WTC11 (cell line): ENCODE data around the gene UMAD1. TPM values are rescaled to one million over a fixed set of nuclear protein-coding genes. Genes with fewer than 3 reads are reported as not detected.

Source experiments
- ATAC-seq: fragments of 200-7000 bp; cut with Tn5 transposase; 2 replicates; pipeline ENCODE4 v1.10.0; 2021; ENCODE audit warnings: mild to moderate bottlenecking, moderate library complexity
- CTCF ChIA-PET: fragments of 300-600 bp; sonication (Branson Sonifier 250); formaldehyde crosslinking; loops from one replicate; lab custom pipeline; 2021; ENCODE audit warnings: antibody characterized with exemption; lab: Charles Lee
- POLR2A ChIA-PET: fragments of 350-600 bp; sonication (Branson Sonifier 250); formaldehyde crosslinking; loops from one replicate; lab custom pipeline; 2021; ENCODE audit warnings: antibody characterized with exemption; lab: Charles Lee
- DNase-seq: peaks from one replicate; pipeline ENCODE4 v3.0.0; 2021; ENCODE audit warnings: low spot score
- H3K27ac Mint-ChIP-seq: 2 replicates; pipeline ENCODE4 v1.8.0; 2021; ENCODE audit warnings: mixed read lengths
- H3K27me3 Mint-ChIP-seq: 2 replicates; pipeline ENCODE4 v1.8.0; 2021; ENCODE audit warnings: low read depth, mild to moderate bottlenecking, moderate library complexity, mixed read lengths
- H3K36me3 Mint-ChIP-seq: 2 replicates; pipeline ENCODE4 v1.8.0; 2021; ENCODE audit warnings: mixed read lengths
- H3K4me1 Mint-ChIP-seq: 2 replicates; pipeline ENCODE4 v1.8.0; 2022; ENCODE audit warnings: mixed read lengths
- H3K4me3 Mint-ChIP-seq: 2 replicates; pipeline ENCODE4 v1.8.0; 2021; ENCODE audit warnings: mild to moderate bottlenecking, moderate library complexity, mixed read lengths
- H3K9me3 Mint-ChIP-seq: 2 replicates; pipeline ENCODE4 v1.8.0; 2021; ENCODE audit warnings: mixed read lengths
- ATF1 ChIP-seq: sonication (generic); formaldehyde crosslinking; IDR thresholded peaks from 2 replicates; pipeline ENCODE4 v1.8.1; 2023; ENCODE audit warnings: mild to moderate bottlenecking, moderate library complexity, missing genetic modification reagents
- CREM ChIP-seq: sonication (generic); formaldehyde crosslinking; IDR thresholded peaks from 2 replicates; pipeline ENCODE4 v1.8.1; 2022; ENCODE audit warnings: mild to moderate bottlenecking, missing genetic modification reagents, moderate library complexity
- ELF4 ChIP-seq: sonication (generic); formaldehyde crosslinking; IDR thresholded peaks from 2 replicates; pipeline ENCODE4 v1.8.1; 2022; ENCODE audit warnings: low read depth, mild to moderate bottlenecking, moderate library complexity, missing genetic modification reagents
- ETV6 ChIP-seq: sonication (generic); formaldehyde crosslinking; IDR thresholded peaks from 2 replicates; pipeline ENCODE4 v1.8.1; 2022; ENCODE audit warnings: mild to moderate bottlenecking, missing genetic modification reagents
- GABPB1 ChIP-seq: sonication (generic); formaldehyde crosslinking; IDR thresholded peaks from 2 replicates; pipeline ENCODE4 v1.8.1; 2023; ENCODE audit warnings: mild to moderate bottlenecking, missing genetic modification reagents
- GTF2I ChIP-seq: fragments of 250-450 bp; sonication (Bioruptor Pico); conservative IDR thresholded peaks from 2 replicates; pipeline ENCODE4 v1.4.0; 2021; ENCODE audit warnings: mild to moderate bottlenecking
- JAZF1 ChIP-seq: fragments of 250-450 bp; sonication (Bioruptor Pico); IDR thresholded peaks from 2 replicates; pipeline ENCODE4 v1.9.0; 2021; ENCODE audit warnings: moderate library complexity, mild to moderate bottlenecking, inconsistent platforms
- NFATC4 ChIP-seq: fragments of 250-450 bp; sonication (Bioruptor Pico); IDR thresholded peaks from 2 replicates; pipeline ENCODE4 v1.9.0; 2021; ENCODE audit warnings: mild to moderate bottlenecking
- NR3C1 ChIP-seq: sonication (generic); formaldehyde crosslinking; conservative IDR thresholded peaks from 2 replicates; pipeline ENCODE4 v1.8.1; 2023; ENCODE audit warnings: low read depth, mild to moderate bottlenecking, missing genetic modification reagents
- RELA ChIP-seq: sonication (generic); formaldehyde crosslinking; IDR thresholded peaks from 2 replicates; pipeline ENCODE4 v1.8.1; 2022; ENCODE audit warnings: missing genetic modification reagents, mild to moderate bottlenecking, borderline replicate concordance
- SMAD3 ChIP-seq: sonication (generic); formaldehyde crosslinking; IDR thresholded peaks from 2 replicates; pipeline ENCODE4 v1.8.0; 2022; ENCODE audit warnings: missing genetic modification reagents, mild to moderate bottlenecking, borderline replicate concordance
- SOX15 ChIP-seq: fragments of 250-450 bp; sonication (Bioruptor Pico); IDR thresholded peaks from 2 replicates; pipeline ENCODE4 v1.9.0; 2021; ENCODE audit warnings: mild to moderate bottlenecking
- TP53 ChIP-seq: sonication (generic); formaldehyde crosslinking; IDR thresholded peaks from 2 replicates; pipeline ENCODE4 v1.8.1; 2023; ENCODE audit warnings: mild to moderate bottlenecking, missing genetic modification reagents
- ZNF219 ChIP-seq: sonication (generic); formaldehyde crosslinking; IDR thresholded peaks from 2 replicates; pipeline ENCODE4 v1.8.0; 2023; ENCODE audit warnings: missing genetic modification reagents, mild to moderate bottlenecking, borderline replicate concordance
- ZNF317 ChIP-seq: sonication (generic); formaldehyde crosslinking; IDR thresholded peaks from 2 replicates; pipeline ENCODE4 v1.8.1; 2023; ENCODE audit warnings: low read depth, mild to moderate bottlenecking, moderate library complexity, missing genetic modification reagents, borderline replicate concordance
- ZNF396 ChIP-seq: fragments of 250-450 bp; sonication (Bioruptor Pico); IDR thresholded peaks from 2 replicates; pipeline ENCODE4 v1.8.0; 2021; ENCODE audit warnings: mild to moderate bottlenecking, moderate library complexity, borderline replicate concordance
- ZNF416 ChIP-seq: fragments of 250-450 bp; sonication (Bioruptor Pico); IDR thresholded peaks from 2 replicates; pipeline ENCODE4 v1.9.0; 2021; ENCODE audit warnings: mild to moderate bottlenecking, inconsistent platforms
- ZNF671 ChIP-seq: fragments of 250-450 bp; sonication (Bioruptor Pico); IDR thresholded peaks from 2 replicates; pipeline ENCODE4 v1.8.0; 2021; ENCODE audit warnings: mild to moderate bottlenecking
- total RNA-seq: library from RNA; stranded (reverse); gene quantifications from 3 replicates; pipeline ENCODE4 v1.2.3, GENCODE V29; 2021
- TF ChIP-seq, protein P1 (sequence below): sonication (generic); formaldehyde crosslinking; IDR thresholded peaks from 2 replicates; pipeline ENCODE4 v1.8.1; 2023; ENCODE audit warnings: mild to moderate bottlenecking, missing genetic modification reagents, borderline replicate concordance
- TF ChIP-seq, protein P2 (sequence below): fragments of 250-450 bp; sonication (Bioruptor Pico); IDR thresholded peaks from 2 replicates; pipeline ENCODE4 v1.9.0; 2021; ENCODE audit warnings: mild to moderate bottlenecking
- TF ChIP-seq, protein P3 (sequence below): fragments of 250-450 bp; sonication (Bioruptor Pico); IDR thresholded peaks from 2 replicates; pipeline ENCODE4 v1.9.0; 2021; ENCODE audit warnings: mild to moderate bottlenecking, borderline replicate concordance
- TF ChIP-seq, protein P4 (sequence below): sonication (generic); formaldehyde crosslinking; IDR thresholded peaks from 2 replicates; pipeline ENCODE4 v1.8.1; 2023; ENCODE audit warnings: mild to moderate bottlenecking, missing genetic modification reagents
- TF ChIP-seq, protein P5 (sequence below): sonication (generic); formaldehyde crosslinking; IDR thresholded peaks from 2 replicates; pipeline ENCODE4 v1.8.0; 2022; ENCODE audit warnings: mild to moderate bottlenecking, missing genetic modification reagents

The UMAD1 gene
- total RNA-seq, 1 experiment from 2014 or later: 13.0 TPM

DNA sequence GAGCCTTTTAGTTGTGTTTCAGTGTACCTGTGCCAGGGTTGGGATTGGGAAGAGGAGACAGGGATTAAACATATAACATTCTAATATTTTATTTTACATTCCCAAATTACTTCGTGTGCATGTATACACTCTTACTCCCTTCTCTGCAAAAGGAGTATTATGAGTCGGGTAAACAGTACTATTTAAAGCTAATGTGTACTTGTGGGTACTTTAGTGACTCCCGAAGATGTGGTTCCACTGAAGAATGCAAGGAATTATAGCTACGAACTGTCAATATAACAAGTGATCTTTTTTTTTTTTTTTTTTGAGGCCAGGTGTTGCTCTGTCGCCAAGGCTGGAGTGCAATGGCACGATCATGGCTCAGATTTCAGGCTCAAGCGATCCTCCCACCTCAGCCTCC, 200.5 kb downstream of the UMAD1 start:
- H3K27me3 Mint-ChIP-seq: no peaks in the 10 kb centered on the region
- POLR2A ChIA-PET: no interaction called here
- CTCF ChIA-PET: interaction anchor here (0.6 kb wide), 1 partner anchor 58 kb away, joined by 3 read pairs; no protein-coding TSS in a partner anchor
- no peak for ATAC-seq
- H3K27ac Mint-ChIP-seq: no peak overlapping the region
- H3K9me3 Mint-ChIP-seq: no peaks in the 10 kb centered on the region
- TF ChIP-seq SOX15 (CRISPR knock-in tag) (no peak), ZNF671 (CRISPR knock-in tag) (no peak), ETV6 (CRISPR knock-in tag) (no peak), ELF4 (CRISPR knock-in tag) (no peak), ZNF396 (CRISPR knock-in tag) (no peak), ZNF317 (no peak), NR3C1 (CRISPR knock-in tag) (no peak), RELA (CRISPR knock-in tag) (no peak), ZNF416 (CRISPR knock-in tag) (no peak), JAZF1 (CRISPR knock-in tag) (no peak)
- TF ChIP-seq, protein P1, sequence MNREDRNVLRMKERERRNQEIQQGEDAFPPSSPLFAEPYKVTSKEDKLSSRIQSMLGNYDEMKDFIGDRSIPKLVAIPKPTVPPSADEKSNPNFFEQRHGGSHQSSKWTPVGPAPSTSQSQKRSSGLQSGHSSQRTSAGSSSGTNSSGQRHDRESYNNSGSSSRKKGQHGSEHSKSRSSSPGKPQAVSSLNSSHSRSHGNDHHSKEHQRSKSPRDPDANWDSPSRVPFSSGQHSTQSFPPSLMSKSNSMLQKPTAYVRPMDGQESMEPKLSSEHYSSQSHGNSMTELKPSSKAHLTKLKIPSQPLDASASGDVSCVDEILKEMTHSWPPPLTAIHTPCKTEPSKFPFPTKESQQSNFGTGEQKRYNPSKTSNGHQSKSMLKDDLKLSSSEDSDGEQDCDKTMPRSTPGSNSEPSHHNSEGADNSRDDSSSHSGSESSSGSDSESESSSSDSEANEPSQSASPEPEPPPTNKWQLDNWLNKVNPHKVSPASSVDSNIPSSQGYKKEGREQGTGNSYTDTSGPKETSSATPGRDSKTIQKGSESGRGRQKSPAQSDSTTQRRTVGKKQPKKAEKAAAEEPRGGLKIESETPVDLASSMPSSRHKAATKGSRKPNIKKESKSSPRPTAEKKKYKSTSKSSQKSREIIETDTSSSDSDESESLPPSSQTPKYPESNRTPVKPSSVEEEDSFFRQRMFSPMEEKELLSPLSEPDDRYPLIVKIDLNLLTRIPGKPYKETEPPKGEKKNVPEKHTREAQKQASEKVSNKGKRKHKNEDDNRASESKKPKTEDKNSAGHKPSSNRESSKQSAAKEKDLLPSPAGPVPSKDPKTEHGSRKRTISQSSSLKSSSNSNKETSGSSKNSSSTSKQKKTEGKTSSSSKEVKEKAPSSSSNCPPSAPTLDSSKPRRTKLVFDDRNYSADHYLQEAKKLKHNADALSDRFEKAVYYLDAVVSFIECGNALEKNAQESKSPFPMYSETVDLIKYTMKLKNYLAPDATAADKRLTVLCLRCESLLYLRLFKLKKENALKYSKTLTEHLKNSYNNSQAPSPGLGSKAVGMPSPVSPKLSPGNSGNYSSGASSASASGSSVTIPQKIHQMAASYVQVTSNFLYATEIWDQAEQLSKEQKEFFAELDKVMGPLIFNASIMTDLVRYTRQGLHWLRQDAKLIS: no peak
- TF ChIP-seq, protein P2, sequence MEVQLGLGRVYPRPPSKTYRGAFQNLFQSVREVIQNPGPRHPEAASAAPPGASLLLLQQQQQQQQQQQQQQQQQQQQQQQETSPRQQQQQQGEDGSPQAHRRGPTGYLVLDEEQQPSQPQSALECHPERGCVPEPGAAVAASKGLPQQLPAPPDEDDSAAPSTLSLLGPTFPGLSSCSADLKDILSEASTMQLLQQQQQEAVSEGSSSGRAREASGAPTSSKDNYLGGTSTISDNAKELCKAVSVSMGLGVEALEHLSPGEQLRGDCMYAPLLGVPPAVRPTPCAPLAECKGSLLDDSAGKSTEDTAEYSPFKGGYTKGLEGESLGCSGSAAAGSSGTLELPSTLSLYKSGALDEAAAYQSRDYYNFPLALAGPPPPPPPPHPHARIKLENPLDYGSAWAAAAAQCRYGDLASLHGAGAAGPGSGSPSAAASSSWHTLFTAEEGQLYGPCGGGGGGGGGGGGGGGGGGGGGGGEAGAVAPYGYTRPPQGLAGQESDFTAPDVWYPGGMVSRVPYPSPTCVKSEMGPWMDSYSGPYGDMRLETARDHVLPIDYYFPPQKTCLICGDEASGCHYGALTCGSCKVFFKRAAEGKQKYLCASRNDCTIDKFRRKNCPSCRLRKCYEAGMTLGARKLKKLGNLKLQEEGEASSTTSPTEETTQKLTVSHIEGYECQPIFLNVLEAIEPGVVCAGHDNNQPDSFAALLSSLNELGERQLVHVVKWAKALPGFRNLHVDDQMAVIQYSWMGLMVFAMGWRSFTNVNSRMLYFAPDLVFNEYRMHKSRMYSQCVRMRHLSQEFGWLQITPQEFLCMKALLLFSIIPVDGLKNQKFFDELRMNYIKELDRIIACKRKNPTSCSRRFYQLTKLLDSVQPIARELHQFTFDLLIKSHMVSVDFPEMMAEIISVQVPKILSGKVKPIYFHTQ (CRISPR knock-in tag): no peak
- TF ChIP-seq, protein P3, sequence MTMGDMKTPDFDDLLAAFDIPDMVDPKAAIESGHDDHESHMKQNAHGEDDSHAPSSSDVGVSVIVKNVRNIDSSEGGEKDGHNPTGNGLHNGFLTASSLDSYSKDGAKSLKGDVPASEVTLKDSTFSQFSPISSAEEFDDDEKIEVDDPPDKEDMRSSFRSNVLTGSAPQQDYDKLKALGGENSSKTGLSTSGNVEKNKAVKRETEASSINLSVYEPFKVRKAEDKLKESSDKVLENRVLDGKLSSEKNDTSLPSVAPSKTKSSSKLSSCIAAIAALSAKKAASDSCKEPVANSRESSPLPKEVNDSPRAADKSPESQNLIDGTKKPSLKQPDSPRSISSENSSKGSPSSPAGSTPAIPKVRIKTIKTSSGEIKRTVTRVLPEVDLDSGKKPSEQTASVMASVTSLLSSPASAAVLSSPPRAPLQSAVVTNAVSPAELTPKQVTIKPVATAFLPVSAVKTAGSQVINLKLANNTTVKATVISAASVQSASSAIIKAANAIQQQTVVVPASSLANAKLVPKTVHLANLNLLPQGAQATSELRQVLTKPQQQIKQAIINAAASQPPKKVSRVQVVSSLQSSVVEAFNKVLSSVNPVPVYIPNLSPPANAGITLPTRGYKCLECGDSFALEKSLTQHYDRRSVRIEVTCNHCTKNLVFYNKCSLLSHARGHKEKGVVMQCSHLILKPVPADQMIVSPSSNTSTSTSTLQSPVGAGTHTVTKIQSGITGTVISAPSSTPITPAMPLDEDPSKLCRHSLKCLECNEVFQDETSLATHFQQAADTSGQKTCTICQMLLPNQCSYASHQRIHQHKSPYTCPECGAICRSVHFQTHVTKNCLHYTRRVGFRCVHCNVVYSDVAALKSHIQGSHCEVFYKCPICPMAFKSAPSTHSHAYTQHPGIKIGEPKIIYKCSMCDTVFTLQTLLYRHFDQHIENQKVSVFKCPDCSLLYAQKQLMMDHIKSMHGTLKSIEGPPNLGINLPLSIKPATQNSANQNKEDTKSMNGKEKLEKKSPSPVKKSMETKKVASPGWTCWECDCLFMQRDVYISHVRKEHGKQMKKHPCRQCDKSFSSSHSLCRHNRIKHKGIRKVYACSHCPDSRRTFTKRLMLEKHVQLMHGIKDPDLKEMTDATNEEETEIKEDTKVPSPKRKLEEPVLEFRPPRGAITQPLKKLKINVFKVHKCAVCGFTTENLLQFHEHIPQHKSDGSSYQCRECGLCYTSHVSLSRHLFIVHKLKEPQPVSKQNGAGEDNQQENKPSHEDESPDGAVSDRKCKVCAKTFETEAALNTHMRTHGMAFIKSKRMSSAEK: no peak
- no peaks in the 10 kb centered on the region for H3K36me3 Mint-ChIP-seq
- H3K4me3 Mint-ChIP-seq: no peak overlapping the region
- no peak for DNase-seq
- peaks cover 16% of the 10 kb centered on the region for H3K4me1 Mint-ChIP-seq

DNA sequence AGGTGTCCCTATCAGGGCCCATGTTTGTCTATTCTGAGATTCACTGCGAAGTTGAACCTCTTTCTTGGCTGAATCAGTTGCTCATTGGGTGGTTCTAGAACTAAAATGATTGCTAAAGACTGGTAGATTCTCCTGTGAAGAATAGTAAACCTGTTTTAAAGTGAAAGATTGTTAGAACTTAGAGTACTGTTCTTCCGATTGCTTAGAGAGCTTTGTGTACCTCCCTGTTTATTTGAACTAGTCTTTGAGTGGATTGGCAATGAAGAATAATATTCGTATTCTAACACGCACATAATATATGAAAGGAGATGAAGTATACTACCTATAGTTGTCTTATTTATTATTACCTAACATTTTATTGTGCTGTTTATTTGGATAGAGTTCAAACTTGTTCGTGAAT, 202.7 kb downstream of the UMAD1 start:
- no peaks in the 10 kb centered on the region for H3K9me3 Mint-ChIP-seq
- H3K4me3 Mint-ChIP-seq: no peak overlapping the region
- TF ChIP-seq CREM (CRISPR knock-in tag): no peak
- TF ChIP-seq, protein P4, sequence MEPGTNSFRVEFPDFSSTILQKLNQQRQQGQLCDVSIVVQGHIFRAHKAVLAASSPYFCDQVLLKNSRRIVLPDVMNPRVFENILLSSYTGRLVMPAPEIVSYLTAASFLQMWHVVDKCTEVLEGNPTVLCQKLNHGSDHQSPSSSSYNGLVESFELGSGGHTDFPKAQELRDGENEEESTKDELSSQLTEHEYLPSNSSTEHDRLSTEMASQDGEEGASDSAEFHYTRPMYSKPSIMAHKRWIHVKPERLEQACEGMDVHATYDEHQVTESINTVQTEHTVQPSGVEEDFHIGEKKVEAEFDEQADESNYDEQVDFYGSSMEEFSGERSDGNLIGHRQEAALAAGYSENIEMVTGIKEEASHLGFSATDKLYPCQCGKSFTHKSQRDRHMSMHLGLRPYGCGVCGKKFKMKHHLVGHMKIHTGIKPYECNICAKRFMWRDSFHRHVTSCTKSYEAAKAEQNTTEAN (CRISPR knock-in tag): no peak
- no peak for TF ChIP-seq ATF1 (CRISPR knock-in tag)
- no peak for TF ChIP-seq NFATC4
- TF ChIP-seq, protein P5, sequence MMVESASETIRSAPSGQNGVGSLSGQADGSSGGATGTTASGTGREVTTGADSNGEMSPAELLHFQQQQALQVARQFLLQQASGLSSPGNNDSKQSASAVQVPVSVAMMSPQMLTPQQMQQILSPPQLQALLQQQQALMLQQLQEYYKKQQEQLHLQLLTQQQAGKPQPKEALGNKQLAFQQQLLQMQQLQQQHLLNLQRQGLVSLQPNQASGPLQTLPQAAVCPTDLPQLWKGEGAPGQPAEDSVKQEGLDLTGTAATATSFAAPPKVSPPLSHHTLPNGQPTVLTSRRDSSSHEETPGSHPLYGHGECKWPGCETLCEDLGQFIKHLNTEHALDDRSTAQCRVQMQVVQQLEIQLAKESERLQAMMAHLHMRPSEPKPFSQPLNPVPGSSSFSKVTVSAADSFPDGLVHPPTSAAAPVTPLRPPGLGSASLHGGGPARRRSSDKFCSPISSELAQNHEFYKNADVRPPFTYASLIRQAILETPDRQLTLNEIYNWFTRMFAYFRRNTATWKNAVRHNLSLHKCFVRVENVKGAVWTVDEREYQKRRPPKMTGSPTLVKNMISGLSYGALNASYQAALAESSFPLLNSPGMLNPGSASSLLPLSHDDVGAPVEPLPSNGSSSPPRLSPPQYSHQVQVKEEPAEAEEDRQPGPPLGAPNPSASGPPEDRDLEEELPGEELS: no peak
- TF ChIP-seq SMAD3 (CRISPR knock-in tag): no peak
- TF ChIP-seq GTF2I: no peak
- no peak for TF ChIP-seq TP53 (CRISPR knock-in tag)
- TF ChIP-seq ZNF219: no peak
- no peak for TF ChIP-seq GABPB1 (CRISPR knock-in tag)

More for the DNA sequence above, 202.7 kb downstream of the UMAD1 start:
- Mint-ChIP-seq H3K36me3 (no peaks in the 10 kb centered on the region), H3K27me3 (no peaks in the 10 kb centered on the region), H3K4me1 (peaks cover 6% of the 10 kb centered on the region), H3K27ac (peak overlapping the region; percentile 19; the same call in 1 of the 2 replicates)
- DNase-seq (no peak), ATAC-seq (no peak)
- ChIA-PET POLR2A (no interaction called here), CTCF (no interaction called here)
